Measurements from ENCODE around the gene ATP2B2.

- no peak for TF ChIP-seq CTCF (IDR thresholded peaks at IDR 0.05 in 2 of 3, conservative IDR thresholded peaks at IDR 0.05 in 1 of 3; ENCODE audit: control insufficient read depth in 2 of 3, extremely low read depth in 1 of 3, insufficient read depth in 1 of 3, low read depth in 3 of 3, low read length in 3 of 3)
- no peak for TF ChIP-seq HCFC1 (IDR thresholded peaks at IDR 0.05; ENCODE audit: low read length)
- no peak for TF ChIP-seq EZH2 (IDR thresholded peaks at IDR 0.05; ENCODE audit: borderline replicate concordance, control insufficient read depth, low read depth, low read length)
- peak; percentile 59 for TF ChIP-seq POLR2A (IDR thresholded peaks at IDR 0.05; ENCODE audit: low read depth, low read length)
- no peak for TF ChIP-seq REST (IDR thresholded peaks at IDR 0.05; ENCODE audit: low read depth, low read length)
- no peak for TF ChIP-seq POLR2AphosphoS2 (IDR thresholded peaks at IDR 0.05; ENCODE audit: low read depth, low read length)
- no peak for TF ChIP-seq RAD21 (IDR thresholded peaks at IDR 0.05; ENCODE audit: insufficient read depth, low read depth, low read length)
- TF ChIP-seq PRDM15 (CRISPR knock-in tag; IDR thresholded peaks at IDR 0.05), result no peak
- TF ChIP-seq NR2F1 (conservative IDR thresholded peaks at IDR 0.05), result no peak
- no peak for TF ChIP-seq NFIC (IDR thresholded peaks at IDR 0.05; ENCODE audit: low read depth, low read length)
- TF ChIP-seq KAT2A (conservative IDR thresholded peaks at IDR 0.05; ENCODE audit: control insufficient read depth, low read depth, low read length), result no peak
- no peak for TF ChIP-seq ZBED1 (IDR thresholded peaks at IDR 0.05; ENCODE audit: borderline replicate concordance)
- no peak for TF ChIP-seq MAX (IDR thresholded peaks at IDR 0.05; ENCODE audit: low read depth, low read length)
- no peak for TF ChIP-seq CREM (IDR thresholded peaks at IDR 0.05; ENCODE audit: low read depth)
Observed at GRCh38 chr3:10290481-10291176, 214.8 kb downstream of the ATP2B2 start.
